Ovary (tissue), 9 donors: Measurements from ENCODE around the gene KL. TPM values are rescaled to one million over a fixed set of nuclear protein-coding genes. Genes with fewer than 3 reads are reported as not detected.

Source experiments
- DNase-seq, 5 donors: peaks; one replicate each; pipeline ENCODE4 v3.0.0-alpha.2; 2019 to 2020
- H3K27ac ChIP-seq, 2 donors: fragments of 200-600 bp; one replicate each; pipeline versions ENCODE4 v1.5.1 to v1.8.0; 2019 to 2022
- H3K27me3 ChIP-seq: fragments of 200-600 bp; one replicate; pipeline ENCODE4 v1.8.0; 2022
- H3K36me3 ChIP-seq: fragments of 200-600 bp; sonication (generic); one replicate; pipeline ENCODE4 v1.5.1; 2019
- H3K4me1 ChIP-seq: one replicate; pipeline ENCODE4 v1.8.1; 2013; ENCODE audit warnings: mild to moderate bottlenecking, moderate library complexity; ENCODE audit not compliant: insufficient read depth
- H3K4me3 ChIP-seq: fragments of 200-600 bp; sonication (generic); one replicate; pipeline ENCODE4 v1.5.1; 2017
- H3K9me3 ChIP-seq, 2 donors: fragments of 200-600 bp in 1 of 2; sonication (generic) in 1 of 2; one replicate each; pipeline versions ENCODE4 v1.5.1 to v1.8.1; 2013 to 2019; ENCODE audit warnings: mild to moderate bottlenecking in 1 of 2, moderate library complexity in 1 of 2
- EP300 ChIP-seq: sonication (generic); formaldehyde crosslinking; IDR thresholded peaks from one replicate; pipeline ENCODE4 v1.6.1; 2017; ENCODE audit warnings: antibody characterized with exemption
- POLR2A ChIP-seq: fragments of 450-650 bp; IDR thresholded peaks from one replicate; pipeline ENCODE4 v1.6.1; 2017; ENCODE audit warnings: antibody characterized with exemption, mild to moderate bottlenecking, moderate library complexity
- WGBS, 3 donors: extraction: QIAGEN DNeasy Blood & Tissue Kit in 1 of 3; methylation state at CpG; one replicate each; pipeline versions ENCODE4 v1.1.5 to v1.1.7; 2013 to 2017; 5-methylcytosine and 5-hydroxymethylcytosine counted together
- intact Hi-C, 4 donors: fragments of 100-400 bp; cut with DNase I; formaldehyde crosslinking; loops; one replicate each; pipeline versions ENCODE4 v1.11.0 to v1.15.1; 2022 to 2023
- polyA plus RNA-seq, 2 donors: library from polyadenylated mRNA; stranded (reverse); fragments of 200-250 nt in 1 of 2; fragments of 350-450 nt in 1 of 2; fragmentation: Illumina TruSeq in 1 of 2; extraction: RNeasy Lipid Tissue Mini Kit (QIAGEN cat#74804) in 1 of 2; gene quantifications; one replicate each; pipeline ENCODE4 v1.2.3, GENCODE V29; 2013 to 2014
- total RNA-seq, 7 donors: library from RNA; depleted of rRNA in 2 of 7; stranded (reverse); fragments of >200 nt in 2 of 7; fragmentation: NEBNext Ultra II Directional in 3 of 7; extraction: Animal tissue kit (Norgen Biotek cat#: 25700) in 3 of 7; gene quantifications; one replicate each; pipeline versions ENCODE4 v1.1.0 to v1.2.4, GENCODE V29; 2016 to 2023
- TF ChIP-seq, protein P1 (sequence below), 3 donors: fragments of 450-650 bp in 2 of 3; fragments of 200-600 bp in 1 of 3; IDR thresholded peaks; one replicate each; pipeline versions ENCODE4 v1.5.1 to v1.8.0; 2016 to 2022; ENCODE audit warnings: antibody characterized with exemption in 3 of 3, mild to moderate bottlenecking in 1 of 3
- donor health status: DM: no; HTN: no; CAD: no; lungs with moderate emphysema.
- donor health status: DM: no; HTN: no; CAD: no.
- donor health status: Bipolar disorder and iron deficiency.
- donor health status: DM: yes; HTN: yes; CAD: no.
- donor health status: DM: no; HTN: no; CAD: no.
- donor health status: DM: yes; HTN: yes; CAD: no.

Gene KL
- total and polyA plus RNA-seq, 9 donors, result 0.24 to 1.3 (median 0.55) TPM

DNA sequence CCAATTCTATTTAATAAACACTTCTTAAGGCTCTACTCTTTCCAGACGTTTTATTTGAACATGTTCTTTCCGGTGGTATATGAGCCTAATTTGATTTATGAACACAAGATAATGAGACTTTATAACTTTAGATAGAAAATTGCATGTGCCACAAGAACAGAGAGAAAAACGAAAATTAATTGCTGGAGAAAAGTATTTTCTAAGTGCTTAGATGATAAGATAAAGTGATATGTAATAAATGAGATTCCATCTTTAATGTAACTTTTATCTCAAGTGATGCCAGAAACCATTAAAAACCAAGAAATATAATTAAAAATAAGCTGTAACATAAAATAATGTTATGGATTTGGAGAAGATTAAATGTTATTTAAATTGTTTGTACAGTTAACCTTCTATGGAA is 33.2 kb upstream of the KL start:
- no peak for DNase-seq
- WGBS, 3 donors, result 27 to 39% (median 28%) methylated on average over 3 of the region's 3 CpGs
- intact Hi-C loops, result loop anchor here in 1 of 4 donors (2.0 kb wide), 1 partner anchor 46 kb away; no protein-coding TSS in a partner anchor
- H3K36me3 ChIP-seq, result no peaks in the 10 kb centered on the region
- no peaks in the 10 kb centered on the region for H3K27me3 ChIP-seq
- H3K4me1 ChIP-seq, result no peaks in the 10 kb centered on the region
- H3K9me3 ChIP-seq, result no peaks in the 10 kb centered on the region
- no peak overlapping the region for H3K4me3 ChIP-seq
- TF ChIP-seq EP300, result no peak
- TF ChIP-seq POLR2A, result no peak
- TF ChIP-seq, protein P1, sequence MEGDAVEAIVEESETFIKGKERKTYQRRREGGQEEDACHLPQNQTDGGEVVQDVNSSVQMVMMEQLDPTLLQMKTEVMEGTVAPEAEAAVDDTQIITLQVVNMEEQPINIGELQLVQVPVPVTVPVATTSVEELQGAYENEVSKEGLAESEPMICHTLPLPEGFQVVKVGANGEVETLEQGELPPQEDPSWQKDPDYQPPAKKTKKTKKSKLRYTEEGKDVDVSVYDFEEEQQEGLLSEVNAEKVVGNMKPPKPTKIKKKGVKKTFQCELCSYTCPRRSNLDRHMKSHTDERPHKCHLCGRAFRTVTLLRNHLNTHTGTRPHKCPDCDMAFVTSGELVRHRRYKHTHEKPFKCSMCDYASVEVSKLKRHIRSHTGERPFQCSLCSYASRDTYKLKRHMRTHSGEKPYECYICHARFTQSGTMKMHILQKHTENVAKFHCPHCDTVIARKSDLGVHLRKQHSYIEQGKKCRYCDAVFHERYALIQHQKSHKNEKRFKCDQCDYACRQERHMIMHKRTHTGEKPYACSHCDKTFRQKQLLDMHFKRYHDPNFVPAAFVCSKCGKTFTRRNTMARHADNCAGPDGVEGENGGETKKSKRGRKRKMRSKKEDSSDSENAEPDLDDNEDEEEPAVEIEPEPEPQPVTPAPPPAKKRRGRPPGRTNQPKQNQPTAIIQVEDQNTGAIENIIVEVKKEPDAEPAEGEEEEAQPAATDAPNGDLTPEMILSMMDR (IDR thresholded peaks at IDR 0.05), result no peak
- H3K27ac ChIP-seq, result no peak overlapping the region

DNA sequence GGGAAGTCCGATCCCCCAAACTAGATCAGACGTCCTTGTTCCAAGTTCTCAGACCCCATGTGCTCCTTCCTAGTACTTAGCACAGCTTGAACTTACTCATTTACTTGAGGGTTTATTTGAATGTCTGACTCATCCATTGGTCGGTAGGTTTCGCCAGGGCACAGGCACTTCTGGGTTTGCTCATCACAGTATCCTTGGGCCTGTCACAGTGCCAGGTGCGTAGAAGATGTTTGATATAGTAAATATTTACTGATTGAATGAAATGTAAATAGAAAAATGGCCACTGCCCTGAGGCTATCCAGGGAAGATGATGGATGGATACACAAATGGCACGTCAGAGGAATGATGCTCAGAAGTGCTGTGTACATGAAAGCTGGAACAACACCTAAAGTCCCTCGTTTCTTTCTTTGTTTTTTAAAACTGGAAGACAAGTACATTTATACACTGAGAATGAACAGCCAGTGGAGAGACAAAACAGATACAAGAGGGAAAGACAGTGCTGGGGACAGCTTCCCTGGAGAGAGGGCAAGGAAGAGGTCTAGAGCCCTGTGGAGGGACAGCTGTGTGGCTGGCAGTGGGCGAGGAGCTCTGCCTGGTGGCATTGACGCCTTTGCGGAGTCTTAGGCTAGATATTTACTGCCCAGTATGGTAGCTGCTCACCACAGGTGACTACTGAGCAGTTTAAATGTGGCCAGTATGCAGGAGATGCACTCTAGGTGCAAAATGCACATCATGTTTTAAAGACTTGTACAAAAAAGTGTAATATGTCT is 31.2 kb upstream of the KL start:
- intact Hi-C loops, result no loop called here
- H3K4me3 ChIP-seq, result no peak overlapping the region
- DNase-seq, result no peak
- no peak overlapping the region for H3K27ac ChIP-seq
- TF ChIP-seq, protein P1 (IDR thresholded peaks at IDR 0.05), result no peak
- TF ChIP-seq POLR2A (no peak), EP300 (no peak)
- H3K27me3 ChIP-seq, result no peaks in the 10 kb centered on the region
- no peaks in the 10 kb centered on the region for H3K9me3 ChIP-seq
- 90 to 91% (median 91%) methylated on average over 10 of the region's 10 CpGs for WGBS, 3 donors
- H3K4me1 ChIP-seq, result no peaks in the 10 kb centered on the region
- H3K36me3 ChIP-seq, result no peaks in the 10 kb centered on the region

DNA sequence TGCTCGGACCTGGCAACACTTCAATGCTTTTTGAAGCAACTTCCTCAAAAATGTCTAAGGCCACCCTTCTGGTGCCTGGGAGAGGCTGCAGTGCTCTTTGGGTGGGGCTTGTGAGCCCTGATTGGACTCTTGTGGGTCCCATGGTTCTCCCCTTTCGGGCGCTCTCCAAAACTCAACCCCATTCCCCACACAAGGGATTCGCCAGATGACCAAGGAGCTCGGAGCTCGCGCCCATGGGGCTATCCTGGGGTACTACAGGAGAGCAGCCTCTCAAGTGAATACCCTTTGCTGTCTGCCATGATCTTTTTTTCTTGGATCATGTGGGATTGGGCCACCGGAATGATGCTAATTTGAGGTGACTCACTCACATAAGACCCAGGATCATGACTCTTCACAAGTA is 29.7 kb upstream of the KL start:
- no peaks in the 10 kb centered on the region for H3K9me3 ChIP-seq
- no peaks in the 10 kb centered on the region for H3K27me3 ChIP-seq
- no peaks in the 10 kb centered on the region for H3K36me3 ChIP-seq
- H3K4me1 ChIP-seq, result no peaks in the 10 kb centered on the region
- 93 to 96% (median 94%) methylated on average over 8 of the region's 8 CpGs for WGBS, 3 donors
- no peak overlapping the region for H3K4me3 ChIP-seq
- TF ChIP-seq EP300 (no peak), POLR2A (no peak)
- TF ChIP-seq, protein P1 (IDR thresholded peaks at IDR 0.05), result no peak
- H3K27ac ChIP-seq, result no peak overlapping the region
- intact Hi-C loops, result no loop called here
- DNase-seq, result no peak

DNA sequence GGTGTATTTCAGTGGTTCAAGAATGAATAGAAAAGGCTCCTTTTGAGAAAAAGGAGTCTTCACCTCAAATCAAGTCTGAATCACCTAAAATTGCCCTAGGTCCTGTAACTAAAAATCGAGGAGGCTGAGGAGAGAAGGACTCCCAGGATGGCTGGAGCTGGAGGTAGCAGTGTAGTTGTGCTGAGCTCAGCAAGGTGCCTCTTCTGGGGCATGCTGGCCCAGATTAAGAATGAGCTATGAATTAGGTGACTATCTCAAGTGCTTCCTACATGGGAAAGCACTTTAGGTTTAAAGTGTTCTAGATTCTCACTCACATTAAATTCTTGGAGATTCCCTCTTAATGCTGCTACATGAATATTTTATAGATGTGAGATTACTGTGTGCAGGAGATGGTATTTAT is 28.8 kb upstream of the KL start:
- 84 to 97% (median 89%) methylated on average over 1 of the region's 1 CpG for WGBS, 3 donors

More for the DNA sequence above, 28.8 kb upstream of the KL start:
- TF ChIP-seq, protein P1 (IDR thresholded peaks at IDR 0.05), result no peak
- no peak for TF ChIP-seq EP300
- no peak for TF ChIP-seq POLR2A
- Histone ChIP-seq H3K4me1 (no peaks in the 10 kb centered on the region), H3K27me3 (no peaks in the 10 kb centered on the region), H3K9me3 (no peaks in the 10 kb centered on the region), H3K36me3 (no peaks in the 10 kb centered on the region), H3K27ac (no peak overlapping the region), H3K4me3 (no peak overlapping the region)
- intact Hi-C loops, result no loop called here
- DNase-seq, result no peak
